HG03064 (cell line): Measurements from ENCODE around the gene ATP1A3.
"Not testable (repeated sequence)": the region's sequence is repeated elsewhere in the genome, so short reads cannot be mapped to it uniquely, and the experiment has no call there.

ENCODE experiments used
- ATAC-seq: cut with Tn5 transposase; IDR thresholded peaks from one replicate; pipeline ENCODE4 v1.9.1; 2021; ENCODE audit warnings: low read depth; ENCODE audit not compliant: unreplicated experiment

The ATP1A3 gene

GRCh38 chr19:41993612-41994483 lies at the start of gene ATP1A3:
ATP1A3 (minus strand) TSS chr19:41994230; CDS start chr19:41994076, 154 bp downstream.
- no peak for ATAC-seq

DNA sequence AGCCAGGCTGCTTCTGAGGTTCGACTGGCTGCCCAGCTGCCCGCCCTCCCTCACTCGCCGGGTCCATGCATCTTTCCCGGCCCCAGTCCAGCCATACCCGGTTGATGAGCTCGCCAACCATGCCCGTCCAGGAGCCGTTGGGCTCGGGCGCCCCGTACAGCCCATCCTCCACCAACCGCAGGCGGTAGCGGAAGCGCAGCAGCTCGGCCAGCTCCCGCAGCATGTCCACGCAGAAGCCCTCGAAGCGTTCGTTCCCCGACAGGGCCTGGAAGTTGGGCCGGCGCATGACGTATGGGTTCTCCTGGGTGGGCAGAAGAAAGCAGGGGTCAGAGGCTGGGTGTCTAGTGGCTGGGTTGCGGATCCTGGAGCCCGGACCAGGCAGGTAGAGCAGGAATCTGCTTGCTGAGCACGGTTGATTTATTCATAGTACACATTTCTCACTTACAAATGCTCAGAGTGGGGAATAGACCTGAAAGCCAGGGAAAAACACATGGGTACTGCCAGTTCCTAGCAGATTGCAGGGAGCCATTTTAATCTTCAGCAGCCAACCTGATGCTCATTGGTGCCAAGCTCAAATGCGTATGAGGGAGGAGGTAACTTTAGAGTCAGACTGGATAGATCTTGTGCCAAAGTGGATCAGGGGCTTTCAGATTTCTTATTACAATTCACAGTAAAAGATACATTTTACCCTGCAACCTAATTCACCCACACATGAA lies 48.6 kb upstream of the ATP1A3 start:
- ATAC-seq, result no peak

- not testable (repeated sequence) for ATAC-seq
Observed at GRCh38 chr19:42040491-42040890, 46.5 kb upstream of the ATP1A3 start.

DNA sequence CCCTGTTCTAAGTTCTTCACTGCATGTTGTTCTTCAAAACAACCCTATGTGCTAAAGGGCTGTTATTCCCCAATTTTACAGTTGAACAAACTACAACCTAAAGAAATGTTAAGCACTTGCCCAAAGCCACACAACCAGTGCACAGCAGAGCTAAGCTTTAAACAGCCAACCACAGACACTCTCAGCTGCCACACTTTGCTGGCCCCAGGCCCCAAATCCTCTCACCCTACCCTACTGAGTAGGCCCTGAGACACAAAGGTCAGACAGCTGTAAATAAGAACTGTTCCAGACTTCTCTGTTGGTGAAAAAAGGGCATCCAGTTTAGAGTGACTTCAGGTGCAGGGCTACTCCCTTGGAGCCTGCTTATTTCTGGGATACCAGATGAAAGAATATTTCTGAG lies 46.0 kb upstream of the ATP1A3 start:
- ATAC-seq, result no peak

DNA sequence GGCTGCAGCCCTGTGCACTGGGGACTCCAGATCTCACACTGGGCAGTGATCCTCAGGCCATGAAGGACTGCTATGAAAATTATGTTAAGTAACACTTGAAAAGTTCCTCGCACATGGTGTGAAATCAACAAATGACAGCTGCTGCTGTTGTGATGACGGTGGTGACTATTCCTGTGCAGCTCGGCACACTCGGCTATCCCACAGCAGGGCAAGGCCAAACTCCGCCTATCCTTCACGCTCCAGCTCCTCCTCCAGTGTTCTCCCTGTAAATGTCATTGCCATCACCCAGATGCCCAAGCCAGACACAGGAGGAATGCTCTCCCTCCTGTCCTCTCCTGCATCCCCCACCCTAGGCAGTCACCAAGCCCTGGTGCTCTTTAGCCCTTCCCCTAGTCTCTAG lies 44.6 kb upstream of the ATP1A3 start:
- no peak for ATAC-seq

- ATAC-seq, result no peak
Observed at GRCh38 chr19:42037649-42038048, 43.6 kb upstream of the ATP1A3 start.

DNA sequence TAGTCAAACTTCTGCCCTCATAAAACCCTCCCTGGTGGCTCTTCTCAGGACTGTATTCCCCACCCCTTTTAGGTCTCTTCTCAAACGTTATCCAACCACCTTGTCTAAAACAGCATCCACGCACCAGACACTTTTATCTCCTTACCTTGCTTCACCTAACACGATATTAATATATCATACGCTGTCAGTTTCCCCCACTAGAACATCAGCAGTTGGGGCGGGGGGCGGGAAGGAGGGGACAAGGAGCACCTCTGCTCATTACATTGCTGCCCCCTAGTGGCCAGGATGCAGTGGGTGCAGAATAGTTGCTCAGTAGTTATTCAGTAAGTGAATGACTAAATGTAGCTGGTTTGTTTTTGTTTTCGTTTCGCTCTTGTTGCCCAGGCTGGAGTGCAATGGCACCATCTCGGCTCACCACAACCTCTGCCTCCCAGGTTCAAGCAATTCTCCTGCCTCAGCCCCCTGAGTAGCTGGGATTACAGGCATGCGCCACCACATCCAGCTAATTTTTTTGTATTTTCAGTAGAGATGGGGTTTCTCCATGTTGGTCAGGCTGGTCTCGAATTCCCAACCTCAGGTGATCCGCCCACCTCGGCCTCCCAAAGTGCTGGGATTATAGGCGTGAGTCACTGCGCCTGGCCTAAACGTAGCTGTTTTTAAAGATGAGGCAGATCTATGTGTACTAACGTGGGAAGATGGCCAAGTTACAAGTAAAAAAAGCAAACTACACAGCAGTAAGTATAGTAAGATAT lies 40.8 kb upstream of the ATP1A3 start:
- ATAC-seq, result not testable (repeated sequence)

DNA sequence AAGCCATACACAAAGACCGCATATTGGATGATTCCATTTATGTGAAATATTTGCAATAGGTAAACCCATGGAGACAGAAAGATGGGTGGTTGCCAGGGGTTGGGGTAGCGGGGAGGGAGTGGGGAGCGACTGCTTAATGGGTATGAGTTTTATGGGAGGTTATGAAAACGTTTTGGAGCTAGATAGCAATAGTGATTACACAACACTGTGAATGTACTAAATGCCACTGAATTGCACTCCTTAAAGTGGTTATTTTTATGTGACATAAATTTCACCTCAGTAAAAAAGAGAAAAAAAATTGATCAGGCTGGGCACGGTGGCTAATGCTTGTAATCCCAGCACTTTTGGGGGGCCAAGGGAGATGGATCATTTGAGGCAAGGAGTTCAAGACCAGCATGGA lies 39.4 kb upstream of the ATP1A3 start:
- no peak for ATAC-seq

GRCh38 chr19:42032431-42032830 lies 38.4 kb upstream of the ATP1A3 start:
- no peak for ATAC-seq

GRCh38 chr19:42030645-42031440 lies 36.8 kb upstream of the ATP1A3 start:
- no peak for ATAC-seq

DNA sequence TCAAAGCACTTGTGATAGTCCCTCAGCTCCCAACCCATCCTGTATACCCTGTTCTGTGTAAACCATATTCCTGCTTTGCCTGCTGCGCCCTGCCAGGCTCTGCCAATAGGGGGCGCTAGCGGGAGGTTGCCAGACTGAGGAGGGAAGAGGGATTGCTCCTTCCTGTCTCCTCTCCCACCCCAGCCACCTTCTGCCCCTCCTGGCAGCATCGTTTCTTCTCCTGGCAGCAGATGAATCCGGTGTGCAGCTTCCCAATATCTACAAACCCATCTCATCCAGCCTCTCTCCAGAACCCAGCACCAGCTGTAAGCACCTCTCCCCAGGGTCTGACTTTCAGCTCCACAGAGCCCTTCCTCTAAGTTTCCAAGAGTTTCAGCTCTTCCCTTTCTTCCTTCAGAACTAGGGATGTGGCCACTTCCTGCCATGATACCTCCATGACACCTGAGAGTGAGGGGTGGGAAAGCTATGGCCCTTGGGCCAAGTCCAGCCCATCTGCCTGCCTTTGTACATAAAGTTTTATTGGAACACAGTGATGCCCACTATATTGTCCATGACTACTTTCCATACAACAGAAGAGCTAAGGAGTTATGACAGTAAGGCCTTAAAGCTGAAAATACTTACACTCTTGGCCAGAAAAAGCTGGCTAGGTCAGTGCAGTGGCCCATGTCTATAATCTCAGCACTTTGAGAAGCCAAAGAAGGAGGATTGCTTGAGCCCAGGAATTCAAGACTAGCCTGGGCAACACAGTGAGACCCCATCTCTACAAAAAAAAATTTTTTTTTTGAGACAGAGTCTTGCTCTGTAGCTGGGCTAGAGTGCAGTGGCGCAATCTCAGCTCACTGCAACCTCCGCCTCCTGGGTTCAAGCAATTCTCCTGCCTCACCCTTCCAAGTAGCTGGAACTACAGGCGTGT lies 34.5 kb upstream of the ATP1A3 start:
- ATAC-seq, result no peak

- no peak for ATAC-seq
Observed at GRCh38 chr19:42024622-42025111, 30.6 kb upstream of the ATP1A3 start.

GRCh38 chr19:42023943-42024260 lies 29.9 kb upstream of the ATP1A3 start:
- no peak for ATAC-seq

DNA sequence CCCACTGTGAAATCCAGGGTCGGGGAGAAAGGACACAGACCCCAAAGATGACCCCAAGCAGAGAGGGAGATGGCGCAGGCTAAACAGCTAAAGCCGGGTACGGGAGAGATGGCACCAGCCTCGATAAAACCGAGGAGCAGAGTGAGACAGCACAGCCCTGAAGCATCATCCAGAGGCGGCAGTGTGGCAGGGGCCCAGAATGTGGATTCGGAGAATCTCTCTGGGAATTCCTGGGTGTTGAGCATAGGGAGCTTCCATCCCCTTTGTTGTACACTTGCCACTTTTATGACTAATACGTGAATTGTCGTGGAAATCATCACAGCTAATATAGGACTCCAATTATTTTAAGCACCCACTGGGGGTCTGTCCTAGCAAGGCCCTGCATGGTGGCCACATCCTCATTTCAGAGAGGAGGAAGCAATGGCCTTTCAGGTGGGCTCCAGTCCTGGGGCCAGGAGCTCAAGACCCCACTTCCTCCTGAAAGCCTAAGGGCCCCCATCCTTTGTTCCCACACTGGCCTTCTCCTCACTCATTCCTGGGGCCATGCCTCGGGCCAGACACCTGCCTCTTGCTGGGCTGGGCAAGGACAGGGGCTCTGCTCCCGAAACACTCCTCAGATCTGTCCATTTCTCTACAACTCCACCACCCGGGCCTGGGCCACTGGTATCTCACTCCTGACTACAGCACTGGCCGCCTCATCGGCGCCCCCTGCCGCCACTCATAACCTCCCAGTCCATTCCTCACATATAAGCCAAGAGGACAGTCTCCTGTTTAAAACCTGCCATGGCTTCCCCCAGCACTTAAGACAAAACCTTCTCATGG lies 29.3 kb upstream of the ATP1A3 start:
- ATAC-seq, result no peak

DNA sequence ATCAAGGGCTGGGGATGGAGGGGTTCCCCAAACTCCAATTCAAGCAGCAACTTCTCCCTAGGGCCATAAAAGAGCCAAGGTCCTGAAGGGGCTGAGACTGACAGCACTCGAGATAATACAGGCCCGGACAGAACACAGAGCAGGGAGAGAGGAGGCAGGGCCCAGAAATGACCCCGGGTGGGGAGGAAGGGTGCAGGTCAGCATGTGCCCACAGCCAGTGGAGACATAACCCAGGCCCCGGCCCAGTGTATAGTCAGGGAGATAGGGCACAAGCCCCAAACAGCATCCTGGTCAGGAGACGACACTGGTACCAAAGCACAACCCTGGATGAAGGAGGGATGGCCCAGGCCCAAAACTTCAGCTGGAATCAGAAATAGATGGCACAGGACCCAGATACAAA lies 28.6 kb upstream of the ATP1A3 start:
- no peak for ATAC-seq

DNA sequence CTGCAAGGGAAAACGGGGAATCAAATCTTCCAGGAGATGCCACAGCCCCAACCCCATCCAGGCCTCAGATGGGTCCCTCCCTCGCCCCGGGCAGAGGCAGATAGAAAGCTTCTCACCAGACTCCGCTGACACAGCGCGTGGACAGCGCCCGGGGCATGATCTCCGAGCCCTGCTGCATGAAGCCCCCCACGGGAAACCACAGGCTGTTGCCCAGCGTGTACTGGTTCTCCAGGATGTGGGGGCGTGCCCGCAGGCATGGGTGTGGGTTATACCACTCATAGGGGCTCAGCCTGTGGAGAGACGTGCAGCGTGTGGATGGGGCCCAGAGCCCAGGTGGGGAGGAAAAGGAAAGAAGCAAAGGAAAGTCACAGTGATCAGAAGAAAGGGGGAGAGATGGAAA lies 27.2 kb upstream of the ATP1A3 start:
- no peak for ATAC-seq

DNA sequence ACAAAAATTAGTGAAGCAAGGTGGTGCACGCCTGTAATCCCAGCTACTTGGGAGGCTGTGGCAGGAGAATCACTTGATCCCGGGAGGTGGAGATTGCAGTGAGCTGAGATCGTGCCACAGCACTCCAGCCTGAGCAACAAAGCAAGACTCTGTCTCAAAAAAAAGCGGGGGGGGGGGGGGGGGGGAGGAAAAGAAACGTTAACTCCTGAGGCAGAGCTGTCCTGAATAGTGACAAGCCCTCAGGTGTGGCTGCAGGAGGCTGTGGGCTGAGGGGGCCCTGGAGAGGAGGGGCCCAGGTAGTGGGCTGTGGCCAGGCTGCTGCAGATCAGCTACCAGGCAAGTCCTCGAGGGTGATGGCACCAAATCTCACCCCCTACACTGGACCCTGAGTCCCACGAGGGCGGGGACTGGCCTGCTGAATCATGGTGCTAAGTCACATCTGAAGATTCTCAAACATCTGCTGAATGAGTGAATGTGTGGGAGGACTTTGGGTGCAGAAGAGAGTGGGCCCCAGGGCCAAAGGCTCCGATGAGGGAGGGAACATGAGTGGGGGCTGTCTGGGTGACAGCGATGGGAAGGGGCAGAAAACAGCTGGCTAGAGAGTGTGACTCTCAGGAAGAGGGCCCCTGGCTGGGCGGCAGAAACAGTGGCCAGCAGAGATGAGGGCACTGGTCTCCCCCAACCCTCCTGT lies 24.6 kb upstream of the ATP1A3 start:
- ATAC-seq, result no peak

DNA sequence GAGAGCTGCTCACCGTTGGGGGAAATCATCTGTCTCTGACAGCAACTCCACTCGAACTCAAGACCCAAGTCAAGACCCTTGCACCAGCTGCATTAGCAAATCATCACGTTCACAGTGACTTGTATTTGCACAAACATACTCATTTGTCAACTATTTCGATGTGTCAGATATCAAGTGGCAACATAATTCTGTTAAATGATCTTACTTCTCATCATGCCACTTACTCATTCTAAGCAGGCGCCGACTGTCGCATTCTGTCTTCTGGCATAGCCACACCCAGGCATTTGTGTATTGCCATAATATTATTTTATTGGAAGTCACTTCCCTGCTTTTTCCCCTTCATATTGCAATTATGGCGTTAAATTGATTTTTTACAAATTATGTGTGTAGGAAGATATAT lies 23.0 kb upstream of the ATP1A3 start:
- ATAC-seq, result no peak
